Stimulated activated CD8-positive, alpha-beta memory T cell treated with anti-CD3 and anti-CD28 coated beads, Interleukin-4, amount 100 ng/mL, for 4 hours (primary cell): ENCODE data around the gene ORAI3.

Experiments used
- DNase-seq, 2 donors: peaks; one replicate each; pipeline ENCODE4 v3.0.0-alpha.2; 2020; ENCODE audit warnings: low read depth in 2 of 2, low spot score in 1 of 2

The ORAI3 gene

DNA sequence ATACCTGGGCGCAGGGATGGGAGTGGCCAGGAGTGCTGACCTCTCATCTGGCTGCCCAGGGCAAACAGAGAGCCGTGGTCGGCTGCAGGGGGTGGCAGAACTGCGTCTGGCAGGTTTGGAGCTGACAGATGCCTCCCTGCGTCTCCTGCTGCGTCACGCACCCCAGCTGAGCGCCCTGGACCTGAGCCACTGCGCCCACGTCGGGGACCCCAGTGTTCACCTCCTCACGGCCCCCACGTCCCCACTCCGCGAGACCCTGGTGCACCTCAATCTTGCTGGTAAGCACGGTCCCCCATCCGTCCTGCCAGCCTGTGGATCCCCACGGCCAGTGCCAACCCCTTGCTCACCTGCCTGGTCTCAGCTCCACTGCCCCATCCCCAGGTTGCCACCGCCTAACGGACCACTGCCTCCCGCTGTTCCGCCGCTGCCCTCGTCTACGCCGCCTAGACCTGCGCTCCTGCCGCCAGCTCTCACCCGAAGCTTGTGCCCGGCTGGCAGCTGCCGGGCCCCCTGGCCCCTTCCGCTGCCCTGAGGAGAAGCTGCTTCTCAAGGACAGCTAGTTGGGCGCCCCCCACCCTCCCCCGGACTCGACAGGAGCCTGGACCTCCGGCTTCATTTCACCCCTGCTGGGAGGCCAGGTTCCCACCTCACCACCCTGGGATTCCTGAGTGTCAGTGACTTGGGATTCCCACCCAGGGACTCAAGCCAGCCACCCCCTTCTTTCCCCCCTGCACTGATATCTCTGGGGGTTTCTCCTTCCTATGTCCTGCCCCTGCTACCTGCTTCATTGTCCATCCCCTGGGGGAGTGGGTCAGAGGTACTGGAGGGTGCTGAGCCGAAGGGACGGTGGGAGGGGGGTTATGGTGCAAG lies 2.0 kb upstream of the ORAI3 start:
- no peak for DNase-seq

DNA sequence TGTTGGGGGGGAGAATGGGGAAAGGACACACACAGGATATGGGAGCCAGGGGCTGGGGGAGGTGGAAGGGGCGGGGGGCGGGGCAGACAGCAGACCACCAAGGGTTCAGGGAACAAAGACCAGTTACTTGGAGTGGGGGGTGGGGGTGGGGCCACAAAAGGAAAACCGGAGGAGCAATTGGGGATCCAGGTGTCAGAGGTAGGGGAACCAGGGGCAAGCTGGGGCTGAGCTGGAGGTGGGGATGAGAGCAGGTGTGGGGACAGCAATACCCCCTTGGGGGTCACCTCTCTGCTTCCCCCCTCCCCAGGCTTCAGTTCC lies 1.4 kb upstream of the ORAI3 start:
- no peak for DNase-seq

DNA sequence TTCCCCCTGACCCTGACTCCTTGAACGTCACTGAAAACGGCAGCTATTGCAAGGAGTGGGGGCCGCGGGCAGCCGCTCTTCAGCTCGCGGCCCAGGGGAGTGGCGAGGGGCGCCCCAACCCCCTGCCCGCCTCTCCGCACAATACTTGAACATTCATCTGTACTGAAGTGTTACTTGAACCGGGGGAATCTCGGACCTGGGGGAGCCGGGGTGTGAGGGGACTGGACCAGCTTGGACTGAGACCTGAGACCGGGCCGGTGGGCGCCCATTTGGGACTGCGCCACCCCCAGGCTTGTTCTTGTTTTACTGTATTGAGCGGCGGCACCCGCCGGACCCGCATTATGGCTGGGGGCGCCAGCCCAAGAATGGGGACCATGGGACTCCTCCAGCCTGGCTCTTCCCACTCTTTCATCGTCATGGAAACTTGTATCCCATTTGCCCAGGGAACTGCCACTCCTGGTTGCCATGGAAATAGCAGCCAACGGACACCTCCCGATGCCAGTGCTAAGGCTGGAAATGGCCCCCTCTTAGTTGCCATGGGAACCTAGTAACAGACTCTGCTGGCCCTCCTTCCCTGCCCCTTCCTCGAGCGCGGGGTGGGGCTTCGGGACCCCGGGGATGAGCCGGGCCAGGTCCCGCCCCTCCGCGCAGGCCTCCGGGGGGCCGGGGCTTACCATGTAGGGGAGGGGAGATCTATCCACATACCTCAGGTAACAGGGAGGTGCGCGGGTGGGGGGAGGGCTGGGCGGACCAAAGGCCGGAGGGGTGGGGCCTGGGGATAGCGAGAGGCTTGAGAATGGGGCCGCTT lies 805 bp upstream of the ORAI3 start:
- no peak for DNase-seq

DNA sequence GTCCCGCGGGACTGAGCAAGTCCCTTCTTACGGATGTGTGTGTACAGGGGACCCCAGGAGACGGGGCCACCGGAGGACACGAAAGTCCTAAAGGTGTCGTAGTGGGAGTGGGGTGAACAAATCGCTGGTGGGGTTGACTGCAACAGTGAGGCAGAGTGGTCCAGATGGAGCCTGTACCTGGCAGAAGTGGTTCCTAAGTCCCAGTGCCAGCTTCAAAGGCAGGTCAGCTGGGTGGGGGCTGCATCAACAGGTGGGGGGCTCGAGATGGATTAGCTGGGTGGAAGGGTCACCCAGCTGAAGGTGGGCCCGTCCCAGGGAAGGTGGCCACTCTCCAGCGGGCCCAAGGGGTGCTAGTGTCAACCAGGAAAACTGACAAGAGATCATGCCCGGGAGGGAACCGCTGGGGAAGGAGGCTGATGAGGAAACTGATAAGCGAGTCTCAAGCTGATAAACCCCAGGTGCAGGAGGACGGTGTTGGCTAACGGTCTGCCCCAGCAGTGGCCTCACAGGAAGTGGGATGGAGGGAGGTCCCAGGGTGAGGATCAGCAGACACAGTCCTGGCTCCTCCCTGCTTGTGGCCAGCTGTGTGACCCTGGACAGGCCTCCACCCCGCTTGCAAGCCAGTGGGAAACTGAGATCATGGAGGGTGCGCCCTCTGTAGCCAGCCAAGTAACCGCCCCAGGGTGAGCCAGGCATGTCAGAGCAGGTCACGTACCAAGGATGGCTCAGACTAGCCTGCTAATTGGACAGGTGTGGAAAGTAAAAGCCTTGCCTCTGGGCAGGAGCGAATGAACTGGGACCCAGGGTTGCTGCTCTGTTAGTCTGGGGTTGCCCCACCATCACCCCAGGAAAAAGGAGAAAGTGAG lies 1.0 kb downstream of the ORAI3 start:
- no peak for DNase-seq

DNA sequence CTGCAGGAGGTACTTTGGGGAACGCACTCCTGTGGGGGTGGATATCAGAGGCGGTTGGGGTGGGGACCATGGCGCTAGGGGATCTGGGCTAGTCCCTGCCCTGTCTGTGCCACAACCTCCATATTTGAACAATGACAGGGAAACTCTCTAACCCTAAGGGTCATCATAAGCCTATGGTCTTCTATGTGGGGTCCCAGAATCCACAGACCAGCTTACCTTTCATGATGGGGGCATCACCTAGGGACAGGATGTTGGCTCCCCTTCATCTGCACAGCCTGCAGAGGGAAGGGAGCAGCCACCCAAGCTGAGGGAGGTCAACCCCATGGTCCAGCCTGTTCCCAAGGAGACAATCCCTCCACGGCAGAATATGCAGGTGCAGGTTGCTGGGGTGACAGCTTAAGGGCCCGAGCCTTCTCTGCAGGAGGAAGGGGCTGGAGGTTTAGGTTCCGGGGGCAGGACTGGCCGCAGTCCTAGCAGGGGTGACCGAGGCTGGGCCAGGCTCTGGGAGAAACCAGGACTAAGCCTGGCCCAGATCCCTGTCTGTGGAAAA lies 1.7 kb downstream of the ORAI3 start:
- DNase-seq: no peak

DNA sequence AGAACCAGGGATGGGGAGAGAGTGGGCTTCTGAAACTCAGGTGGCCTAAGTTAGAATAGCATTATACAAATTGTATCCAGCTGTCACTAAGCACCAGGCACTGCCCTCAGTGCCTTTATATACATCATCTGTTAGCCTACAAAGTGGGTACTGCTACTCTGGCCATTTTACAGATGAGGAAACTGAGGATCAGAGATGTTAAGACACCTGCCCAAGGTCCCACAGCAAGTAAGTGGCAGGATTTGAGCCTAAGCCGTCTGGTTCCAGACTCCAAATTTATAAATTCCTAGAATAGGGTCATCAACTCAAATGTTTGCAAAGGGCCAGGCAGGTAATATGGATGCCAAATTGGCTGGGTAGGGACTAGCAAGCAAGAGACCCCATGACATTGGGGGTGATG lies 2.3 kb downstream of the ORAI3 start:
- DNase-seq: no peak

DNA sequence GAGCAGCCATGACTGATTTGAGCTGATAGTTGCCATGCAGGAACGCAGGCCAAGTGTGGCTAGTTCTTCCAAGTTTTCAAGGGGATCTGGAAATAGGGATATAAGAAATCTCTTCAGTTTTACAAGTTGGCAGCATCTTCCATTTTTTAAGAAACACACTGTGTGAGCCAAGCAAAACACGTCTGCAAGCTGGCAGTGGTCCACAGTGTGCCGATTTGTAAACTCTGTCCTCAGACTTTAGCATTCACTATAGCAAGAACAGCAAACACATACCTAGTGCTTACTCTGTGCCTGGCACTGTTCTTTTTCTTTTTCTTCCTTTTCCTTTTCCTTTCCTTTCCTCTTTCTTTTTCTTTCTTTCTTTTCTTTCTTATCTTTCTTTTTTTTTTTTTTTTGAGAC lies 2.9 kb downstream of the ORAI3 start:
- no peak for DNase-seq

DNA sequence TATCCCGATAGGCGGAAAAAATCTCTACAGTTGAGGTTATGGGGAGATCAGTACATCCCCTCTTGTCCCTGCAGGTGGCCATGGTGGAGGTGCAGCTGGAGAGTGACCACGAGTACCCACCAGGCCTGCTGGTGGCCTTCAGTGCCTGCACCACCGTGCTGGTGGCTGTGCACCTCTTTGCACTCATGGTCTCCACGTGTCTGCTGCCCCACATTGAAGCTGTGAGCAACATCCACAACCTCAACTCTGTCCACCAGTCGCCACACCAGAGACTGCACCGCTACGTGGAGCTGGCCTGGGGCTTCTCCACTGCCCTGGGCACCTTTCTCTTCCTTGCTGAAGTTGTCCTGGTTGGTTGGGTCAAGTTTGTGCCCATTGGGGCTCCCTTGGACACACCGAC lies 4.2 kb downstream of the ORAI3 start:
- no peak for DNase-seq

DNA sequence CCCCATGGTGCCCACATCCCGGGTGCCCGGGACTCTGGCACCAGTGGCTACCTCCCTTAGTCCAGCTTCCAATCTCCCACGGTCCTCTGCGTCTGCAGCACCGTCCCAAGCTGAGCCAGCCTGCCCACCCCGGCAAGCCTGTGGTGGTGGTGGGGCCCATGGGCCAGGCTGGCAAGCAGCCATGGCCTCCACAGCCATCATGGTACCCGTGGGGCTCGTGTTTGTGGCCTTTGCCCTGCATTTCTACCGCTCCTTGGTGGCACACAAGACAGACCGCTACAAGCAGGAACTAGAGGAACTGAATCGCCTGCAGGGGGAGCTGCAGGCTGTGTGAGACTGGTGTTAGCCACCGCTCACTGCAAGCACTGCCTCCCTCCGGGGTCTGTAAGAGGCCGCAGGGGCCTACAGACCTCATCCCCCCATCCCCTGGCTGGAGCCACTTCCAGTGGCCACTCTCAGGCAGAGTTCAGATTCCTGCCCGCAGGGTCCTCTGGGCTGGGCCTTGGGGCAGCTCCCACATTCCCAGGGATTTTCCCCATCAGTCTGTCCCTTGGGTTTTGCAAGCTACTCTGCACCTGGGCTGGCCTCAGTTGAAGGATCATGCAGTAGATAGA lies 4.8 kb downstream of the ORAI3 start:
- peak in 1 of 2 donors; percentile 19 for DNase-seq

DNA sequence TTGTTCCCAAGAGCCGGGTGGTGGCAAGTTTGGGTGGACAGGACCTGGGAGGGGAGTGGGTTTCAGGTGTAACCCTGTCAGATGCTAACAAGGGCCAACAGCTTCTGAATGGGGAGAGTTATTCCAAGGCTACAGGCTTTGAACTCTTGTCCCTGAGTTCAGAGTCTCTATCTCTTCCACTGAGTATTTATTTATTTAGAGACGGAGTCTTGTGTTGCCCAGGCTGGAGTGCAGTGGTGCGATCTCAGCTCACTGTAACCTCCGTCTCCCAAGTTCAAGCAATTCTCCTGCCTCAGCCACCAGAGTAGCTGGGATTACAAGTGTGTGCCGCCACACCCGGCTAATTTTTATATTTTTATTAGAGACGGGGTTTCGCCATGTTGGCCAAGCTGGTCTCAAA lies 6.1 kb downstream of the ORAI3 start:
- no peak for DNase-seq

DNA sequence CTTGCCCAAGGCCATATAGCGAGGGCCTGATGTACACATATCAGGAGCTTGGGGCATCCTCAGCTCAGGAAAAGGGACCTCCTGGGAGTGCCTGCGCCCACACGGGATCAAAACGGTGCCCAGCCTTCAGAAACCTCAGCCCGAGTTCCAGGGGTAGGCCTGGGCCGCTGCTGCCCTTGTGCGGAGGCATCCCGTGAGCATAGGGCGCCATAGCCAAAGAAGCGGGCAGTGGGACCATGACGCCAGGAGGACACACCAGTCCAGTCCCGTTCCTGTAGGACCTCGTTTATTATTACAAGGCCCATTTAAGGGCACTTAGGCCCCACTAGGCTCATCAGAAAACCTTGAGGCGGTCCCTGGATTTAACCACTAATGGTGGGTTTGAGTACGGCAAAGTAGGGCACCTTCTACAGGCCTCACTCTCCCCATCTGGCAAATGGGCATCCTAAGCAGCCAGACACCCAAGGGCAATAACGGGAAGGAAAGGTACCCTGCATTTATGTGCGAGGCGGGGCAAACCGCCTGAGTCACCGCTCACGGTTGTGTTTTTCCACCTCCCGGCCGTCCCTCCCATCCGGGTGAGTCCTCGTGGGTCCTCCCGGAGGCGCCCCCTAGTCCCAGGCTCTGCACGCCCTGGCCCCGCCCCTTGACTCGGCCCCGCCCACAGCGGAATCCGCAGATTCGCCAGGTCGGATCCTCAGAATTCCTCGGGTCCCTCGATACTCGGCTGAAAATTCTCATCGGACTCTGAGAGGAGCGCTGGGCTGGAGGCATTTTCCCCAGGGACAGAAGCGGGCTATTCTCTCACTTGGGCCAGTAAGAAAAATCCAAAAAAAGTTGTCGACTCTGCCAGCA lies 8.0 kb downstream of the ORAI3 start:
- peak; percentile 82 to 83 for DNase-seq

DNA sequence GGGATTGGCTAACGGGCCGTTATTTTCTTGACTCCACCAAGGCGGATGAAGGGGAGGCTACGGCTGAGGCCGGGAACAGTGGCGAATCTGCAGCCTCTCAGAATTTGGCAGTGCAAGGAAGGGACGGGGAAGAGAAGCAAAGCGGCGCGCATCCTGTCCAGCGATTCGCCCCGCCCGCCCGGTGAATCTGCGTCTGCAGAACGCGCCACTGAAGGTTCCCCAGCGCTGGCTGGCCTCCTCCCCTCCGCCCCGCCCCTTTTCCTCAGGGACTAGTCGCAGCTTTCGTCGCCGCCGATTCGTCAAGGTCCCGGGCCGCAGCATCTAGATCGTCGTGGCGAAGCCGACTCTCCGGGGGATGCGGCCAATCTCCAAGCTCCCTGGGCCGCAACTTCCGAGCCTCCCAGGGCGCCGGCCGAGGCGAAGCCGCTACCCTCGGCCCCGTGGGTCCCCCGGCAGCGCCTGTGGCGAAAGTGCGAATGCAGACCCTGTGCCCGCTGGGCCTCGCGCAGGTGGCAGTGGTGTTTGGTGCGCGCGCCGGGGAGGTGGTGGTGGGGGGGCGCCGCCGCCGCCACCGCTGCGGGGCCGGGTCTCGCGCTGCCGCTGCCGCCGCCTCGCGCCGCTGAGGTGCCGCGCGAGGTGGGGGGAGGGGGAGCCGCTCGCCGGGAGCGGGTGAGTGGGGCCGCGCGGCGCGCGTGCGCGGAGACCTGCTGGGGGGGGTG lies 8.7 kb downstream of the ORAI3 start, which contains the start of gene SETD1A:
SETD1A (plus strand) TSS at position 299 of the 719 bp plus-strand sequence. CDS start 978 bp downstream, outside the sequence.
- peak; percentile 94 to 95 for DNase-seq

DNA sequence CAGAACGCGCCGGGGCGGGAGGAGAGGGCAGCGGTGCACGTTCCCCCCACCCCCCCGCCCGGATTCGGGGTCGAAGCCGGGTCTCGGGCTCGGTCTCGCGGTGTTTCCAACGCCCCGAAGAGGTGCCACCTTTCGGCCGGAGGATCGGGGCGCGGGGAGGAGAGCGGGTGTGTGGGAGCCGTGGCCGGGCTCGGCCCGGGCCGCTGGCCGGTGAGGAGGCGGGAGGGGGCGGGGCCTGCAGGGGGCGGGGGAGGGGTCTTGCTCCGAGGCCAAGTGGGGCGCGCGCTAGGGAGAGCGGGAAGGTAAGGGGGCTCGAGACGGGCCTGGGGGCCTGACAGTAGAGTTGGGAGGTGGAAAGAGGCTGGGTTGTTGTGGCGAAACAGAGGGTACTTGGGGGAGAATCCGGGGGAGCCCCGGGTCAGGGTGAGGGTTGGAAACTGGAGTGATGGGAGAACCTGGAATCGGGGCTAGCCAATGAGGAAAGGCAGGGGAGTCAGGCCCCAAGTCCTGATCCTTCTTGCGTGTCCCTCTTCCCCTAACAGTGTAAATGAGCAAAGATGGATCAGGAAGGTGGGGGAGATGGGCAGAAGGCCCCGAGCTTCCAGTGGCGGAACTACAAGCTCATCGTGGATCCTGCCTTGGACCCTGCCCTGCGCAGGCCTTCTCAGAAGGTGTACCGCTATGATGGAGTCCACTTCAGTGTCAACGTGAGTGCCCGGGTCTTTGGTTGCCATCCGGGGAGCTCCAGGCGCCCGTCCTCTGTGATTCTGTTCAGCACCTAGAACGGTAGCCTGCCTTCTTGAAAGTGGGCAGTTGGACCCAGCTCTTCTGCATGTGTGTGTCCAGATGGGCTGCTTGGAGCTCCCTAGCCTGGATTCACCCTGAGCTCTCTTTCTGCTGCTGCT lies 9.6 kb downstream of the ORAI3 start:
- no peak for DNase-seq

DNA sequence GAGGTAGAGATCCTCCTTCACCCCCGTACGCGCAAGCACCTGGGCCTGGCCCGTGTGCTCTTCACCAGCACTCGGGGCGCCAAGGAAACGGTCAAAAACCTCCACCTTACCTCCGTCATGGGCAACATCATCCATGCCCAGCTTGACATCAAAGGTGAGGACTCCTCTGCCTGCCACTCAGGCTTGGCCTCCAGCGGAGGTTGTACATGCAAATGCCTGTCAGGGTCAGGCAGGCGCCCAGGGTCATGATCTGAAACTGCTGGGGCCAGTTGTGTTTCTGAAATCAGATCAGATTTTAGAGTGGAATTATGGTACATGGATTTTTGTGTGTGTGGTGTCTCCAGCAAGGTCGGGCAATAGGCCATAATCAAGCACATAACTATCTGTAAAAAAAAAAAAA lies 12.5 kb downstream of the ORAI3 start:
- DNase-seq: no peak

DNA sequence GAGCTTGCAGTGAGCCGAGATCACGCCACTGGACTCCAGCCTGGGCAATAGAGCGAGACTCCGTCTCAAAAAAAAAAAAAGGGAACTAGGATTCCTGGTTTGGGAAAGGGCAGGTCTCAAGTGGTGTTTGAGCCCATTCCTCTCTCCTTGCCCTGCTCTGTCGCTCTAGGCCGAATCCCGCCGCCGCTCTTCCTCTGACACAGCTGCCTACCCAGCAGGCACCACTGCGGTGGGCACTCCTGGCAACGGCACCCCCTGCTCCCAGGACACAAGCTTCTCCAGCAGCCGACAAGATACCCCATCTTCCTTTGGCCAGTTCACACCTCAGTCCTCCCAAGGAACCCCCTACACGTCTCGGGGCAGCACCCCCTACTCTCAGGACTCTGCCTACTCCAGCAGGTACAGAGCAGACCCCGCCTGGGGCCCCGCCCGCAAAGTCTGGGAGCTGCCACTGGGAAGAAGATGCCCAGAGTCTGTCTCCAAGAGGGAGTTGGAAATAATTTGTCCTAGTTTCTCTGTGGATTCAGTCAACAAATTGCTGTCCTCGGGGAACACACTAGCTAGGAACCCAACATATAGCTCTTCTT lies 15.2 kb downstream of the ORAI3 start:
- DNase-seq: no peak

DNA sequence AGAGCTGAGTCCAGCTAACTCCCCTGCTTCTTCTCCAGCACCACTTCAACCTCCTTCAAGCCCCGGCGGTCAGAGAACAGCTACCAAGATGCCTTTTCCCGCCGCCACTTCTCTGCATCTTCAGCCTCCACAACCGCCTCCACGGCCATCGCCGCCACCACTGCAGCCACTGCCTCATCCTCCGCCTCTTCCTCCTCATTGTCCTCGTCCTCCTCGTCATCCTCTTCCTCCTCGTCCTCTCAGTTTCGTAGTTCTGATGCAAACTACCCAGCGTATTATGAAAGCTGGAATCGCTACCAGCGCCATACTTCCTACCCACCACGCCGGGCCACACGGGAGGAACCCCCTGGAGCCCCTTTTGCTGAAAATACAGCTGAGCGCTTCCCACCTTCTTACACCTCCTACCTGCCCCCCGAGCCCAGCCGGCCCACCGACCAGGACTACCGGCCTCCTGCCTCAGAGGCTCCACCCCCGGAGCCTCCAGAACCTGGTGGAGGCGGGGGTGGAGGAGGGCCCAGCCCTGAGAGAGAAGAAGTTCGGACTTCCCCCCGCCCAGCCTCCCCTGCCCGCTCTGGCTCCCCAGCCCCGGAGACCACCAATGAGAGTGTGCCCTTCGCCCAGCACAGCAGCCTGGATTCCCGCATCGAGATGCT lies 15.8 kb downstream of the ORAI3 start:
- no peak for DNase-seq

DNA sequence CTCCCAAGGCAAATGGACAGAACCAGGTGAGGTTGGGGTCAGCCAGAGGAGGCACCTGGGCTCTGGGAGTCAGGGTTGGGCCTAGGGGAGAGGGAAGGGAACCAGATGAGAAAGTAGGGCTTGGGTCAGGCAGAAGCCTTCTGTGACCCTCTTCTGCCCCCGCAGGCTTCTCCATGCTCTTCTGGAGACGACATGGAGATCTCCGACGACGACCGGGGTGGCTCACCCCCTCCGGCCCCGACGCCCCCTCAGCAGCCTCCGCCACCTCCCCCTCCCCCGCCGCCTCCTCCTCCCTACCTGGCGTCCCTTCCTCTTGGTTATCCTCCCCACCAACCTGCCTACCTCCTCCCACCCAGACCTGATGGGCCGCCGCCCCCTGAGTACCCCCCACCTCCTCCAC lies 16.6 kb downstream of the ORAI3 start:
- no peak for DNase-seq
